ENCODE measurements around the gene MBOAT1. TPM values are rescaled to one million over a fixed set of nuclear protein-coding genes. Genes with fewer than 3 reads are reported as not detected.

The MBOAT1 gene
- polyA plus RNA-seq, 3 donors: 6.8 to 59.1 (median 8.1) TPM

DNA sequence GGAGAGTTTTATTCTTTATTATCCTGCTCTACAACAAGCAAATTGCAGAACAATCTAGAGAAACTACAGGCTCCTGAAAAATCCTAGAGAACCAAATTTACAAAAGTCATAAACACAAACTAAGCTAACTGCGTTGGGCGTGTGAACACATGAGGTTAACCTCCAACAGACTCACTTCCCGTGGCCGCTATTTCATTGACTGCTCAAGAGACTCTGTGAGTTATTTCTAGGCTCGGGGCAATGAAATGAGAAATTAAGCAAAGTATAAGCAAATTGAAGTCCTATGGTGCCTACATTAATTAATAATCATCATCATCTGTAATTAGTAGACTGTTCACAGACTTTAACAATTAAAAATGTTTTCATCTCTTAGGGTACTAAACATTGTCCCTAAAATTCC is 100.0 kb downstream of the MBOAT1 start:
- Histone ChIP-seq H2AFZ (ENCODE audit: insufficient read depth, low read depth, low read length, poor library complexity, severe bottlenecking) (no peak overlapping the region), H3K9ac (ENCODE audit: insufficient read depth, low read length, poor library complexity, severe bottlenecking) (no peak overlapping the region), H3K4me2 (replicated peaks; ENCODE audit: extremely low read depth, low read length, poor library complexity, severe bottlenecking) (no peak overlapping the region), H3K4me3 (replicated peaks in 1 of 3; ENCODE audit: low read depth in 2 of 3, low read length in 3 of 3) (no peak overlapping the region), H4K20me1 (ENCODE audit: insufficient read depth, low read length) (peaks cover 9% of the 10 kb centered on the region), H3K9me3 (replicated peaks in 1 of 2; ENCODE audit: control insufficient read depth in 1 of 2, insufficient read depth in 1 of 2, low read length in 2 of 2) (no peaks in the 10 kb centered on the region), H3K27ac (ENCODE audit: low read depth in 1 of 2, low read length in 2 of 2) (no peak overlapping the region), H3K36me3 (replicated peaks in 1 of 2; ENCODE audit: control insufficient read depth in 1 of 2, insufficient read depth in 2 of 2, low read length in 2 of 2) (peaks cover 81 to 92% of the 10 kb centered on the region in 2 donors), H3K4me1 (ENCODE audit: control insufficient read depth in 1 of 2, insufficient read depth in 2 of 2, low read length in 2 of 2) (no peaks in the 10 kb centered on the region), H3K27me3 (ENCODE audit: control insufficient read depth in 2 of 2, insufficient read depth in 2 of 2, low read length in 2 of 2) (no peaks in the 10 kb centered on the region), H3K79me2 (ENCODE audit: insufficient read depth, low read length) (no peaks in the 10 kb centered on the region)
- no CpG with 5 or more reads among the region's 5 CpGs for WGBS (ENCODE audit: insufficient coverage)
- Mint-ChIP-seq H3K9me3 (no peaks in the 10 kb centered on the region), H3K36me3 (peaks cover 80 to 93% of the 10 kb centered on the region in 2 donors), H3K27me3 (ENCODE audit: low read depth in 3 of 3) (peaks cover 0 to 1% (median 0%) of the 10 kb centered on the region in 3 donors), H3K4me1 (no peaks in the 10 kb centered on the region), H3K27ac (no peak overlapping the region), H3K4me3 (no peak overlapping the region)
- intact Hi-C loops (cut with micrococcal nuclease): no loop called here
- TF ChIP-seq, protein P1, sequence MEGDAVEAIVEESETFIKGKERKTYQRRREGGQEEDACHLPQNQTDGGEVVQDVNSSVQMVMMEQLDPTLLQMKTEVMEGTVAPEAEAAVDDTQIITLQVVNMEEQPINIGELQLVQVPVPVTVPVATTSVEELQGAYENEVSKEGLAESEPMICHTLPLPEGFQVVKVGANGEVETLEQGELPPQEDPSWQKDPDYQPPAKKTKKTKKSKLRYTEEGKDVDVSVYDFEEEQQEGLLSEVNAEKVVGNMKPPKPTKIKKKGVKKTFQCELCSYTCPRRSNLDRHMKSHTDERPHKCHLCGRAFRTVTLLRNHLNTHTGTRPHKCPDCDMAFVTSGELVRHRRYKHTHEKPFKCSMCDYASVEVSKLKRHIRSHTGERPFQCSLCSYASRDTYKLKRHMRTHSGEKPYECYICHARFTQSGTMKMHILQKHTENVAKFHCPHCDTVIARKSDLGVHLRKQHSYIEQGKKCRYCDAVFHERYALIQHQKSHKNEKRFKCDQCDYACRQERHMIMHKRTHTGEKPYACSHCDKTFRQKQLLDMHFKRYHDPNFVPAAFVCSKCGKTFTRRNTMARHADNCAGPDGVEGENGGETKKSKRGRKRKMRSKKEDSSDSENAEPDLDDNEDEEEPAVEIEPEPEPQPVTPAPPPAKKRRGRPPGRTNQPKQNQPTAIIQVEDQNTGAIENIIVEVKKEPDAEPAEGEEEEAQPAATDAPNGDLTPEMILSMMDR (IDR thresholded peaks at IDR 0.05): no peak
- no peak for DNase-seq

DNA sequence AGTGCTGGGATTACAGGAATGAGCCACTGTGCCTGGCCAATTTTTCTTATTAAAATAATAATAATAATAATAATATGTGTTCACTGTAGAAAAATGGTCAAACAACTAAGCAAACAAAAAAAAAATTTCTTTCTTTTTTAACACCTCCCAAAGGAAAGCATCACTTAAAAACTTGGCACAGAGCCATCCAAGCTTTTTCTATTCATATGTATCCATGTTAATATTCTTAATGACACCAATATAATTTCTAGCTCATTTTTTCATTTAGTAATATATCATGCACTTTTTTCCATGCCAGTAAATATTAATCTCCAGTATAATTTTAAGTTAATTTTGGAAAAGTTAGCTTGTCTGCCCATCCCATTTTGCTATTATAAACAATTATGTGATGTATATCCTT is 101.8 kb downstream of the MBOAT1 start:
- Histone ChIP-seq H3K79me2 (ENCODE audit: insufficient read depth, low read length) (no peaks in the 10 kb centered on the region), H3K4me1 (ENCODE audit: control insufficient read depth in 1 of 2, insufficient read depth in 2 of 2, low read length in 2 of 2) (no peaks in the 10 kb centered on the region), H3K4me3 (replicated peaks in 1 of 3; ENCODE audit: low read depth in 2 of 3, low read length in 3 of 3) (no peak overlapping the region), H3K27me3 (ENCODE audit: control insufficient read depth in 2 of 2, insufficient read depth in 2 of 2, low read length in 2 of 2) (no peaks in the 10 kb centered on the region), H2AFZ (ENCODE audit: insufficient read depth, low read depth, low read length, poor library complexity, severe bottlenecking) (no peak overlapping the region), H3K9ac (ENCODE audit: insufficient read depth, low read length, poor library complexity, severe bottlenecking) (no peak overlapping the region), H3K9me3 (replicated peaks in 1 of 2; ENCODE audit: control insufficient read depth in 1 of 2, insufficient read depth in 1 of 2, low read length in 2 of 2) (no peaks in the 10 kb centered on the region), H3K27ac (ENCODE audit: low read depth in 1 of 2, low read length in 2 of 2) (no peak overlapping the region), H3K4me2 (replicated peaks; ENCODE audit: extremely low read depth, low read length, poor library complexity, severe bottlenecking) (no peak overlapping the region), H4K20me1 (ENCODE audit: insufficient read depth, low read length) (peaks cover 9% of the 10 kb centered on the region), H3K36me3 (replicated peaks in 1 of 2; ENCODE audit: control insufficient read depth in 1 of 2, insufficient read depth in 2 of 2, low read length in 2 of 2) (peaks cover 83 to 92% of the 10 kb centered on the region in 2 donors)
- intact Hi-C loops (cut with micrococcal nuclease): no loop called here
- Mint-ChIP-seq H3K4me3 (no peak overlapping the region), H3K9me3 (peaks cover 0 to 2% (median 0%) of the 10 kb centered on the region in 7 donors), H3K4me1 (no peaks in the 10 kb centered on the region), H3K27ac (no peak overlapping the region), H3K36me3 (peaks cover 80 to 93% of the 10 kb centered on the region in 2 donors), H3K27me3 (ENCODE audit: low read depth in 3 of 3) (peaks cover 0 to 1% (median 0%) of the 10 kb centered on the region in 3 donors)
- no peak for DNase-seq
- TF ChIP-seq, protein P1 (IDR thresholded peaks at IDR 0.05): no peak
